GM21528 (cell line): Measurements from ENCODE around the gene KNSTRN.
A peak's percentile ranks its signal among the peaks of the same experiment; 100 is the strongest.

Experiments
- ATAC-seq: cut with Tn5 transposase; IDR thresholded peaks from one replicate; pipeline ENCODE4 v1.9.1; 2021; ENCODE audit warnings: mild to moderate bottlenecking, moderate library complexity; ENCODE audit not compliant: unreplicated experiment, low FRiP score

The KNSTRN gene

GRCh38 chr15:40345225-40345866 lies 37.2 kb upstream of the KNSTRN start:
- no peak for ATAC-seq

- no peak for ATAC-seq
These were observed 36.5 kb upstream of the KNSTRN start for GRCh38 chr15:40345867-40346578.

- ATAC-seq: no peak
These were observed 35.7 kb upstream of the KNSTRN start for GRCh38 chr15:40346579-40347558.

- ATAC-seq: no peak
These were observed 34.7 kb upstream of the KNSTRN start for GRCh38 chr15:40347559-40348473.

GRCh38 chr15:40348474-40348870 lies 34.0 kb upstream of the KNSTRN start:
- no peak for ATAC-seq

- ATAC-seq: no peak
These were observed 33.4 kb upstream of the KNSTRN start for GRCh38 chr15:40349163-40349562.

- no peak for ATAC-seq
These were observed 30.1 kb upstream of the KNSTRN start for GRCh38 chr15:40352281-40352901.

- ATAC-seq: no peak
These were observed 28.8 kb upstream of the KNSTRN start for GRCh38 chr15:40353697-40354096.

- ATAC-seq: no peak
These were observed 27.9 kb upstream of the KNSTRN start for GRCh38 chr15:40354408-40355171.

- no peak for ATAC-seq
These were observed 26.4 kb upstream of the KNSTRN start for GRCh38 chr15:40355976-40356585.

GRCh38 chr15:40357246-40357645 lies 25.3 kb upstream of the KNSTRN start:
- no peak for ATAC-seq

- ATAC-seq: peak; percentile 66
These were observed 24.6 kb upstream of the KNSTRN start, which contains the start of gene DISP2 for GRCh38 chr15:40357723-40358470. Gene DISP2 (plus strand): TSS chr15:40358219. CDS start chr15:40358322, 103 bp downstream.

- ATAC-seq: no peak
These were observed 23.8 kb upstream of the KNSTRN start for GRCh38 chr15:40358471-40359353.

GRCh38 chr15:40360015-40360414 lies 22.5 kb upstream of the KNSTRN start:
- ATAC-seq: no peak

GRCh38 chr15:40361640-40362039 lies 20.9 kb upstream of the KNSTRN start:
- no peak for ATAC-seq

- ATAC-seq: no peak
These were observed 18.9 kb upstream of the KNSTRN start for GRCh38 chr15:40363611-40364010.

GRCh38 chr15:40364251-40364650 lies 18.3 kb upstream of the KNSTRN start:
- no peak for ATAC-seq
